NCI-H1436 (cell line): ENCODE measurements around the gene RASL10A.

Source experiments
- DNase-seq: peaks from one replicate; lab custom pipeline; 2025; lab: John Stamatoyannopoulos, UW

Gene RASL10A

DNA sequence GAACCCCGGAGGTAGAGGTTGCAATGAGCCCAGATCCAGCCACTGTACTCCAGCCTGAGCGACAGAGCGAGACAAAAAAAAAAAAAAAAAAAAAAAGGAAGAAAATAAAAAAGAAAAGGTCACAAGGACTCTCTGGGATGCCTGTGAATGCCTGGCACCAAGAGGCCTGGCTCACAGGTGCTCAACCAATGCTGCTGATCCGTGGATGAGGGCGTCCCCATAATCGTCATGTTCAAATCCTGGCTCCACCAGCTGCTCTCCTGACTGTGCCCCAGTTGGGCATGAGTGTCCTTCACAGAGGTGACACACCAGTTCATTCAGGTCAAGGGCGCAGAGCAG, 9.7 kb downstream of the RASL10A start:
- no peak for DNase-seq

DNA sequence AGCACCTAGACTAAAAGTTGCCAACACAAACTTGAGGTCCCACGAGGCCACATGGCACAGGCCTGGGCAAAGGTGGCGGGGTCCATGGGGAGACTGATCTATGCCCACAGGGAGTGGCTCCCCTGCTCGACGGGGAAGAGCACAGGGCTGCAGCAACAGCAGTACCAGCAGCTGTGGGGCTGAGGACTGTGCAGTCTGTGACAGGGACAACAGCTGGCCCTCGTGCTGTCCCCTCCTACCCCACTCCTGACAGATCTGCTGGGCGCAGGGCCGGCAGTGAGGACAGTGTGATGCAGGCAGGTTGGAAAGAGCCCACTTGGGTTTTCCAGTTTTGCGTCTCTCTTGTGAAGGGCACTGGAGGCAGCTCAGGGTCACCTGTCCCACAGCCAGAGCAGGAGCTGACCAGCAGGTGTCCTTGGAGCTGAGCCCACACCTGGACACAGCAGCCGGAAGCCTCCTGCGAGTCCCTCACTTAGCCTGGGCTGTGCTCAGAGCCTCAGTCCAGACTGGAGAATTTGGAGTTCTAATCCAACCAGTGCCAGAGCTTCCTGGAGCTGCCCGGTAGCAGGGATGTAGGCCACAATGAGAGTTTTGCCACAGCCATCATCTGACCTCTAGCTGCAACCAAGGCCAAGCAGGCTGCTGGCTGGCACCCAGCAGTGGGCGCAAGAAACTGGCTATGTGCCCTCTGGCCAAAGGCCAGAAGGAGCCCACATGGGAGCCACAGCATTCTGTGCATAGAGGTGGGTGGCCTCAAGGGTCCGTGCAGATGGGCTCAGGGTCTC, 12.6 kb downstream of the RASL10A start:
- DNase-seq = no peak

DNA sequence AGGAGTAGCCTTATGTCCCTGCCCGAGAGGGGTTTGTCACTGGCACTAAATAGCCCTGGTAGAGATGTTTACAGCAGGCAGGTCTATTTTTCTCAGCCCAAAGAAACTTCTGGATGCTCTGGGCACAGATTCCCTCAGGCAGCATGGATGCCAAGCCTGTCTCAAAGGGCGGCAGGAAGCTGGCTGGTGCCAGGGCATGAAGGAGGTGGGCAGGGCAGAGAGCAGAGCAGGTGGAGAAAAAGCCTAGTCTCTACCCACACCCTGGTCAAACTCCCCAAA, 13.2 kb downstream of the RASL10A start:
- DNase-seq = no peak

DNA sequence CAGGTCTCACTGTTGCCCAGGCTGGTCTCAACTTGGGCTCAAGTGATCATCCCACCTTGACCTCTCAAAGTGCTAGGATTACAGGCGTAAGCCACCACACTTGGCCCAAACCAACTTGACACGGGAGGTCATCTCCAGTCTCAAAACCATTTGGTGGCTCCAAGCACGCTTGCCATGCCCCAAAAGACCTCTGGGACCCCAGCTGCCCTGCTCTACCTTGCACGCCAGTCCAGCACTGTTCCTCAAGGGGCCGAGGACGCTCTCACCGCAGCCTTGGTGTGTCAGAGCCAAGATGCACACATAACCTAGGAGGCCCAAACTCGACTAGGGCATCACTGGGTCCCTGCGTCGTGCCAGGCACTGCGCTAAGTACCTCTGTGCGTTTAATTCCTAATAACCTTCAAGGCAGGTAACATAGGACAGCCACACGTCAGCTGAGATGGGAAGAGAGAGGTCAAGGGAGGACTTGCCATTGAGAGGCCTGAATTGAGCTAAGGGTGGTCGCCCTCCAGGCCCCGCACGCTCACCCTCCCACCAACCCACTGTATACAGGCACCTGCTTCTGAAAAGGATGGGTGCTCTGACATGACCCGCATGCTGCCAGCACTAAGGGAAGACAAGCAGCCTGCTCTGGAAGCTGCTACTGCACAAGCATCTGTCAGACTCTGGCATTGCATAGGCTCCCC, 13.6 kb downstream of the RASL10A start:
- no peak for DNase-seq

DNA sequence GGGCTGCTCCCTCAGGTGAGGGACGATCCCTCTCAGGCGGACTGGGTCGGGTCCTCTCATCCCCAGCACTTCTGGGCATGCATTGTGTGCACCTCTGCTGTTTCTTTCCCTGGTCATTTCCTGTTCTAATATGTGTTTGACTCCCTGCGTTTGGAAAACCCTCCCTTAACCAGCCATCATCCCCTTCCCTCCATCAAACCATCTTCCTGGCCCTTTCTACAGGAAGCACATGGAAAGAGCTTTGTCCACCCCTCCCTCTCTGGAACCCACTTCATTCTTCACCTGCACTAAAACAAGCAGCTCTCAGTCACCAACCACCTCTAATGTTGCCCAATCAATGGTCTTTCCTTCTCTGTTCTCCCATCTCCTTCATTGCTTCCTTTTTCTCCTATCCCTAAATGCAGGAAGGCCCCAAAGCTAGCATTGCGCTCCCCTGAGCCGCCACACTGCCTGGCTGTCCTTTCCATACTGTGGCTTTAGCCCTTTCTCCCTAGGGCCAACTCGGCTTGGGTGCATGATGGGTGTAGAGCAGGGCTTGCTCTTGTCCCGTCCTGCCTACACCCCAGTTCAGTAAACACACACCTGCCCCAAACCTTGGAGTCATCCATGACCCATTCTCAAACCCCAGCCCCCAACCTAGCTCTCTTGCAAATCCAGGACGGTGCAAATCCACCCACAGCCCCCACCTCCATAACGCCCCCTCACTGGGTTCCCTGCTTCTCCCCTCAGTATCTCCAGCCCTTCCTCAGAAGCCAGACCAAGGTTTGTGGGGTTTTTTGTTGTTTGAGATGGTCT, 14.5 kb downstream of the RASL10A start:
- DNase-seq = no peak

DNA sequence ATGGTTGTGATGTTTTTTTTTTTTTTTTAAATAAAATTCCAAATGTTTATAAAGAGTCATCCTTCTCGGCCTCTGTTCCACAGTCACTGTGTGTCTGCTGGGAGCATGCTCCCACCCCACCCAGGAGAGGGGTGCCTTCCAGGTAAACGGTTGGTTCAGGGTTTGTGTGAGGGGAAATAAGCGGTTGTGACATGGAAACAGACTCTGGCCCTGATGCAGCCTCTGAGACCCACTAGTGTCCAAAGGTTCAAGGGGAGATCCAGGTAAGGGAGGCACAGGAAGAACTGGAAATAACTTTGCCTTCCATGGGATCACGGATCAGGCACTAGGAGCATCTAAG, 15.1 kb downstream of the RASL10A start:
- DNase-seq = no peak

DNA sequence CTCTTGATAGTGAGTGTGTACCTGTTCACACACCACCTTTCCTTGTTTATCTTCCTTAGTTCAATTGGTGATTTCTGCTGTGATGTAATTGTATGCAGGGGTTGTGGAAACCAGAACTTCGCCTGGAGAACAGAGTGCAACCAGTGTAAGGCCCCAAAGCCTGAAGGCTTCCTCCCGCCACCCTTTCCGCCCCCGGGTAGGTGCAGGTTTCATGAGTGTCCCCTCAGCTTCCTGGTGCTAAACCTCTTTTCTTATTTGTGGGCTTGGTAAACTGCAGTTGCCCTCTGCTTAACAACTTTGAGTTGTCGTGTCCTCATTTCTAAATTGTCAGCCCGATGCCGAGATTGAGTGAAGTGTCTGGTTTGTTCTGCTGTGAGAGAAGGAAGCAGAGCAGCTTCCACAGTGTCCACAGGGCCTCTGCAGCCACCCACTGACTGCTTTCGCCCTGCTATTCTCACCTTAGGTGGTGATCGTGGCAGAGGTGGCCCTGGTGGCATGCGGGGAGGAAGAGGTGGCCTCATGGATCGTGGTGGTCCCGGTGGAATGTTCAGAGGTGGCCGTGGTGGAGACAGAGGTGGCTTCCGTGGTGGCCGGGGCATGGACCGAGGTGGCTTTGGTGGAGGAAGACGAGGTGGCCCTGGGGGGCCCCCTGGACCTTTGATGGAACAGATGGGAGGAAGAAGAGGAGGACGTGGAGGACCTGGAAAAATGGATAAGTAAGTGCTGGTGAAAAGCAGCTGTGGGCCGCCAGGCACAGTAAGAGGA, 16.2 kb downstream of the RASL10A start:
- DNase-seq = no peak

DNA sequence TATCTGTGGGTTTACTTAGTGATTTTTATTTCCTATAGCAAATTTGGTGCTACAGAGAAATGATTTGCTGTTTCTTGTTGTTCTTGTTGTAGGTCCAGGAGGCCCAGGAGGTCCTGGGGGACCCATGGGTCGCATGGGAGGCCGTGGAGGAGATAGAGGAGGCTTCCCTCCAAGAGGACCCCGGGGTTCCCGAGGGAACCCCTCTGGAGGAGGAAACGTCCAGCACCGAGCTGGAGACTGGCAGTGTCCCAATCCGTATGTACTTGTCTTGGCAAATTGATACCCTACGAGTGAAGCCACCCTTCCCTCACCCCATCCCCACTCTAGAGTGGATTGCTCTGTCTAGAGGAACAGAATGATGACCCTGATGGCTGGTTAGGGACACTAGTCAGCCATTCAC, 16.9 kb downstream of the RASL10A start:
- DNase-seq = no peak

DNA sequence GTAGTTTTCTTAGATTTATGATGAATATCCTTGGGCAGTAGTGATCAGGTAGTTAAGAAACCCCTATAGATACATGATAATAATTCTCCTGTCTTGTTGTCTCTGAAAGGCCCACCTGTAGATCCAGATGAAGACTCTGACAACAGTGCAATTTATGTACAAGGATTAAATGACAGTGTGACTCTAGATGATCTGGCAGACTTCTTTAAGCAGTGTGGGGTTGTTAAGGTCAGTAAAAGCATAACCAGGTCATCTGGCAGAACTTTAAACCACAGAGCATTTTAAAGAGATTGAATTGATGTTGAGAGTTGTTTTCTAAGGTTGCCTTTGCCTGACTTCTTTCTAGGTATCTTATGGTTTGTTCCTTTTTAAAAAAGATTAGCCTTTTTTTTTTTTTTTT, 23.1 kb downstream of the RASL10A start:
- DNase-seq = no peak

DNA sequence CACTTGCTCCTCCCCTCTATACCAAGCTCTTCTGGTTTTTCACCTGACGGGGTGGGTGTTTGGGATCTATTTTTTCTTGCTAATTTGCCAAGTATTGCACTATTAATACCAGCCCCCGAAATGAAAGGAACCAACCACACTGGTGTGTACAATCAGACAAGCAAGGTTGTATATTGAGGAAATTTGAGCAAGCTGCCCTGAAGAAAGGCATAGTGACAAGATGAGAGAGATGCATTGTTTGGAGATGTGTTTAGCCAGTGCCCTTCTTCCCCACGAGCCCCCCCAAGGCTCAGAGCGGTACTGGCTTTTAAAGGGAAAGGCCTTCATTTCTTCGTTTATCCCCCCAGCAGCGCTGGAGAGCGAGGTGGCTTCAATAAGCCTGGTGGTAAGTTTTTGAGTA, 24.3 kb downstream of the RASL10A start:
- DNase-seq = no peak

DNA sequence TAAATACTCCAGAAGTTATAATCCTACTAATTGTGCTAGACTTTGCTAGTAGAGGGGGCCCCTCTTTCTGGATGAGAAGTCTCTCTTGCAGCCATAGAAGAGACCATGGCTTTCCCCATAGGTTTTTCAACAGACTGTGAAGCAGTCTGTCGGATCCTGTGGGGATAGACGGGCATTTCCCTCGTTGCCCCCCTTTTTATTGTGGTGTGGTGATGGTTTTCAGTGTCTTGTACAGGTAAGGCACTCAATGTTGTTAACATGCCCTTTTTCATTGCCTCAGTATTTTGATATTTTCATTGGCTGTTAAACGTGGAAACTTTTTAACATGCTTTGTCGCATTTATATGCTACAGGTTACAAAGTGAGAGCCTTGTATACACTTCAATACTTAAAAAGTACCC, 25.4 kb downstream of the RASL10A start:
- no peak for DNase-seq

DNA sequence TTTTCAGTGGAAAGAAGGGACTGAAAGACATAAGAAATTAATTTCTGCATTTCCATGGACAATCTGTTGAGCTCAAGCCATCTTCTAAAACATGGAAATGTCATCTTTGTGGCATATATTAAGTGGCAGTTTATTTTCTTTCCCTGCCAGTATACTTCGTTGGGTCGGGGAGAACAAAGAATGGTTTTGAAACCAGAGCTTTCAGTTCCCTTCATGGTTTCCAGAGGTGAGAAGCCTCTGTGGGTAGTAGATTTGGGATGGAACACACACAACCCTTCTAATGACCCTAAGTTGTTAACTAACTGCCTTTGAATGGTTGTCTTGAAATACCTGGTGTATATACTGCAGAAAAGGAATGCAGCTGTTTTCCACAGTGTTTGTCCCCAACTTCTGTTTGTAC, 26.7 kb downstream of the RASL10A start:
- DNase-seq = no peak

DNA sequence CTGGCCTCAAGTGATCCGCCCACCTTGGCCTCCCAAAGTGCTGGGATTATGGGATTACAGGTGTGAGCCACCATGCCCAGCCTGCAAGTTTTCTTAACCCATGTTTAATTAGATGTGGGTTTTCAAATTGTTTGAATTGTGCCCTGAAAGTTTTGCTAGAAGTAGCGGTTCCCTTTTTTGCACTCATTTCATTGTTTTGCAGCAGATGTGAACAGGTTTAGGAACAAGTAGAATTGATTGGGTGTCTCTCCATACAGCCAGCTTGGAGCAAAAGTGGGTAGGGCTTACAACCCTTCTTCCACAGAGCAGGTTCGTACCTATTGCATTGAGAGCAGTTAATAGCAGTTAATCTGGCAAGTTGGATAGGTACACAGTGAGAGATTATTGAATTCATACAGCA, 31.3 kb downstream of the RASL10A start:
- no peak for DNase-seq

DNA sequence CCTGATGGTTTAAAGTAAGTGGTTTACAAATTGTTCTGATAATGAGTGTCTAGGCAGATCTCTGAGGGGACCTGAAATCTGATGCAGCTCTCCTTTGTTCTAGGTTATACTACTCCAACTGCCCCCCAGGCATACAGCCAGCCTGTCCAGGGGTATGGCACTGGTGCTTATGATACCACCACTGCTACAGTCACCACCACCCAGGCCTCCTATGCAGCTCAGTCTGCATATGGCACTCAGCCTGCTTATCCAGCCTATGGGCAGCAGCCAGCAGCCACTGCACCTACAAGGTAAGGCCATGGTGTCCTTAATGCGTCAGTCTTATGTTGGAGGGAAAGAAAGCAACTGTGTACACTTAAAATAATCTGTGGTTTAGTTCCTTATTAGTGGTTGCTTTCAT, 37.6 kb downstream of the RASL10A start:
- DNase-seq = no peak

DNA sequence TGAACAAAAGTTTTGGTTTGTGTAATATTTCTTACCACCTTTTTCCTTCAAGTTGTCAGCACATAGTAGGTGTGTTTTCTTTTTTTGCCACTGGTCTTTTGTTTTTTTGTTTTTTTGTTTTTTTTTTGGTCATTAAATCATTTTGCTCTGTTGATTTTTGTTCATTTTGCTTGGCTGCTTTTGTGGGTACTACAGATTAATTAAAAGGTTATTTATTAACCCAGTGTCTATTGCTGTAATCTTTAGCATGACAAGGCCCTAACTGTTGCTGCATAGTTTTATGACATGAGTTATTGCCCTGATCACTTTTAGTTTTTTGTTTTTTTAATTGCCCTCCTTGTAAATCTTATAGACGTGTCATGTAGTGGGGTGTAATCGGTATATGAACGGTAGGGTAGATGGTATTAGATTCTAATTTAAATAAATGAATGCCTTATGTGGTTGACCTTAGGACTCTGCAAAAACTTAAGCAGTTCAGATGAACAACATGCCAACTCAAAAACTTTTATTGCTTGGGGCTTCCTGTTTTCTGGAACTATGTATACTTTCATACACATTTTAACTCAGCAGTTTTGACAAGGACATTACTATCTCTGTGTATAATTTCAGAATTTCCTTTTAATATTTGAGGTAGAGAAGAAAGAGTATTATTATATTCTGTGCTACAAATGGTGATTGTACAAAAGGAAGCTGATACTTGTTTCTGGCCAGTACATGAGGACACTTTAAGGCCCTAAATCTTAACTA, 39.5 kb downstream of the RASL10A start:
- DNase-seq = no peak

DNA sequence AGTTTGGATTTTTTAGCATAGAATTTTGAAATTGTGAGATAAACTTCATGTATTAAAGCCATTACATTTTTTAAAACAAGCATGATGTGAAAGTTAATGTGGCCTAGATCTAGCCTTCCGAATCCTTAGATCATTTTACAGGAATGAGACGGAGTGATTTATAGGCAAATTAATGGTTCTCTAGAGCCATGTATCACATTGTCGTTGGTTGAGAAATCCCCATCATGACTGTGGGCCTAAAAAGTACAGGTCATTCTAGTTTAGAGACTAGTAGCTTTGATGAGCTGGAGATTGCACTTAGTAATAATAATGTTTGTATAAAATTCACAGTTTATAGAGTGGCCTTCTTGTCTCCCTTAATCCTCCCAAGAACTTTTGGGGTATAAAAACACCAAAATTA, 40.3 kb downstream of the RASL10A start:
- no peak for DNase-seq

DNA sequence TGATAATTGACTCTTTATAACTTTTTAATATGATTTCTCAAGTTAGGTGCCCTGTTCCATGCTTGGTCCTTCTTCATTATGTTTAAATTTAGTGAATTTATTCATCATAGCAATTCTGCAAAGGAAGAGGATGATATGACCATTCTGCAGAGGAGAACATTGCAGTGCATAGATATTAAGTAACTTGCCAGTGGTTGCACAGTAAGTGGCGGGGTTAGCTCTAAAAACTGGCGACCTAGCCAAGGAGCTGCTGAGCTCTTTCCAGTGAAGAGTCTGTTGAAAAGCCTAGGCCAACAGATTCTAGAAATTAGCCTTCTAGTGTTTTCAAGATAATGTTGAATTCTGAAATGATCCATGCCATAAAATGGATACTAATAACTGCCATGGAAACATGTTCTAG, 42.9 kb downstream of the RASL10A start:
- no peak for DNase-seq

DNA sequence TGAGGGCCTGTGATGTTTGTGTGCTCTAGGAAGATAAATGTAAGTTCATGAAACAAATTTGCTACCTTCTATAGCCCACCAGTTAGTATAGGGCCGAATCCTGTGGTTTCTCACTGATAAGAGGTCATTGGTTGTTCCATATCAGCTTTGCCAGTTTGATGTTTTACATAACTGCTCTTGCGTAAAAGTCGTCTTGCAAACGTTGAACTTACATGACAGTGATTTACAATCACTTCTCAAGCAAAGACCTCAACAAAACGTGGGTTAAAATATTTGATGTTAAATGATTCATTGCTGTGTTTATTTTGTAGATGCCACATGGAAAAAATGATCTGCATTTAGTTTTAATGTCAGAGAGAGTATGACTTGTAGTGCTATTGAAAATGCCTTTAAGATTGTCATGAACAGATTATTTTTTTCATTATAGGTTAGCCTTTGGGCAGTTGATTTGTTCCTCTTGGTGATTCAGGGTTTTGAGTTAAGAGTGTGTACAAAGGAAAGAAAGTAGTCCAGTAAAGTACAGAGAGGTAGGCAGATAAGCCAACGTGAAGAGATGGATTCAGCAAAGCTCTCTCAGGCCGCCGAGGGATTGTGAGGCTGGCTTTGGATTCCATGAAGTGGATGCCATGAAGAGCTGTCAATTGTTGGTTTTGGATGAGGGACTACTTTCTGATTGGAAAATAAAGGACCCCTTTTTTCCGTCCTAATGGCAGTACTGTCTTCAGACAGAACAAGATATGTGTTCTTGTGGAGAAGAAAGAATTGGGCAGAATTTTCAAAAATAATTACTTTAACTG, 44.8 kb downstream of the RASL10A start:
- DNase-seq = no peak

DNA sequence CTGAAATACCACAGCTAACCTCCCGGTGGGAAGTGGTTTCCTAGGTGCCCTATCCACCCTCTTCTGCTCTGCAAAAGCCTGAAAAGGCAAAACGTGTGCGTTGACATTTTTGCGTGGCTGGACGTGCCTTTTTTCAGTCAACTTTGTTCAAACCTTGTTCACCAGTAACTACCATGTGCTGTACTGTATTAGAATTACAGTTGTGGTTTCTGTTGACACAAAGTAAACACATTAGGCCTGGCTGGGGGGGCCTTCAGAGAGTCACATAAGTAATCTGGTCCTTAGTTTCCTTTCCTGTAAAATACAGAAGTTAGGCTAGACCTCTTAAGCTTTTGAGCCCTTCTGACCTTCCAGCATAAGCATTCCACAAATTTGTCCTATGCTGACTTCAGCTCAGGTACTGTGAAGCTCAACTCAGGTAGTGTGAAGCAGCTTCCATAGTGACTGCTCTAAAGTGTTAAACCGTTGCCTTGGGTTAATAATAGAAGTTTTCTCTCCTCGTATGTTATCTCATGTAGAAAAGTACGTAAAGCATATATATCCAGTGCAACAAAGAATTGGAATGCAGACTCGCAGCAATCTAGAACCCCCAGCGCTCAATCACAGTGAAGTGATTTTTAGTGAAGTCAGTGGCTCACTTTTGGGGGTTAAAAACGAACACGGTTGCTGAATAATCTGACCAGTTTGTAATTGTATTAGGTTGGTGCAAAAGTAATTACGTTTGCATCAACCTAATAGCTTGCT, 45.6 kb downstream of the RASL10A start:
- no peak for DNase-seq

DNA sequence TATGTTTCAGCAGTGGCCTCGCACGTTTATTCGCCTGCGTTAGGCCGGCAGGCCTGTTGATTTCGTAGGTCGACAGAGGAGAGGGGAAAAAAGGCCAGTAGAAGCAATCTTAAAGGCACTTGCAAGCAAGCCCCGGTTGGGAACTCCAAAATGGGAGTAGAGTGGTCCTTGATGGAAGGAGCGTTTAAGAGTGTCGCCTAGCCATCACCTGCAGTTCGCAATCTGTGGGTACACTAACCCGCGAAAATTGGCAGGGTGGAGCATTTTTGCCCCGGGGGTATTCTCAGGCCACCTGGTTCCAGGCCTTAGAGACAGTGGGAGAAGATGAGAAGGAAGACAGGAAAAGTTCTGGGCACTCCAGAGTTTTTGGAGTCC, 46.3 kb downstream of the RASL10A start:
- DNase-seq = no peak
